GM21737 (cell line): Measurements from ENCODE around the gene BCL7A.
"Not testable (repeated sequence)": the region's sequence is repeated elsewhere in the genome, so short reads cannot be mapped to it uniquely, and the experiment has no call there.

Source experiments
- ATAC-seq: cut with Tn5 transposase; IDR thresholded peaks from one replicate; pipeline ENCODE4 v1.9.1; 2021; ENCODE audit warnings: mild to moderate bottlenecking, moderate library complexity; ENCODE audit not compliant: unreplicated experiment

BCL7A gene

GRCh38 chr12:122021822-122022392 is at the start of gene BCL7A:
TSS of gene BCL7A (plus strand) at chr12:122021884. CDS start at chr12:122022092, 208 bp downstream.
- ATAC-seq: no peak

GRCh38 chr12:121974026-121974985 is 47.4 kb upstream of the BCL7A start:
- no peak for ATAC-seq

- no peak for ATAC-seq
Measured at GRCh38 chr12:121975021-121975420, 46.7 kb upstream of the BCL7A start.

GRCh38 chr12:121976950-121977349 is 44.7 kb upstream of the BCL7A start:
- ATAC-seq: no peak

GRCh38 chr12:121980191-121980891 is 41.3 kb upstream of the BCL7A start:
- no peak for ATAC-seq

- no peak for ATAC-seq
Measured at GRCh38 chr12:121980892-121981272, 40.8 kb upstream of the BCL7A start.

GRCh38 chr12:121981456-121981855 is 40.2 kb upstream of the BCL7A start:
- no peak for ATAC-seq

GRCh38 chr12:121982950-121983349 is 38.7 kb upstream of the BCL7A start:
- no peak for ATAC-seq

GRCh38 chr12:121983536-121984210 is 38.0 kb upstream of the BCL7A start:
- ATAC-seq: no peak

GRCh38 chr12:121986489-121987245 is 35.0 kb upstream of the BCL7A start:
- ATAC-seq: no peak

- ATAC-seq: not testable (repeated sequence)
Measured at GRCh38 chr12:121988519-121988918, 33.2 kb upstream of the BCL7A start.

- ATAC-seq: no peak
Measured at GRCh38 chr12:121989276-121990113, 32.2 kb upstream of the BCL7A start.

- ATAC-seq: no peak
Measured at GRCh38 chr12:121990114-121990647, 31.5 kb upstream of the BCL7A start.

GRCh38 chr12:121990692-121991603 is 30.7 kb upstream of the BCL7A start:
- peak; percentile 68 for ATAC-seq

- peak; percentile 69 for ATAC-seq
Measured at GRCh38 chr12:121992059-121992879, 29.4 kb upstream of the BCL7A start.

- no peak for ATAC-seq
Measured at GRCh38 chr12:121996050-121996944, 25.4 kb upstream of the BCL7A start.
